Myocyte (in vitro differentiated cells): Measurements from ENCODE around the gene PRKAB1. TPM values are rescaled to one million over a fixed set of nuclear protein-coding genes. Genes with fewer than 3 reads are reported as not detected.
"Not testable (repeated sequence)": the region's sequence is repeated elsewhere in the genome, so short reads cannot be mapped to it uniquely, and the experiment has no call there.

Experiments
- DNase-seq: peaks from one replicate; pipeline ENCODE4 v3.0.0-alpha.2; 2012; ENCODE audit warnings: low read depth
- total RNA-seq: library from RNA; depleted of rRNA; stranded (reverse); fragments of >200 nt; gene quantifications from 2 replicates; pipeline ENCODE4 v1.2.3, GENCODE V29; 2014

The PRKAB1 gene
- total RNA-seq, 1 donor from 2014 or later, result 17.3 TPM

DNA sequence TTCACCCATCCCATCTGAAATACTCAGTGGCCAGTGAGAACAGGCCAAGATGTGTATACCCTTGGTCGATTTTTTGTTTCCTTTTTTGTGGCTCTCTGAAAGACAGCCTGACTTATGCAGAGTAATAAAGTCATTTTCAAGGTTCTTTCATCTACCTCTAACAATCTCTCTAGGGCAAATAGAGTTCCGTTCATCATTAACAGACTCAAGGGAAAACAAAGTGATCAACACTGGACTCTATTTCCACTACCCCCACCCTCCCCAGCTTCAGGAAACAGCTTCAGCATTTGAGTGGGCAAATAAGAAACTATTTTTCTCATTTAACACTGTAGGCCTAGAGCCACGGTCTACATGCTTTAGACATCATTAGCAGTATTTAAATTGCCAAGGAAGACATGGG lies 15.9 kb downstream of the PRKAB1 start:
- DNase-seq, result no peak

DNA sequence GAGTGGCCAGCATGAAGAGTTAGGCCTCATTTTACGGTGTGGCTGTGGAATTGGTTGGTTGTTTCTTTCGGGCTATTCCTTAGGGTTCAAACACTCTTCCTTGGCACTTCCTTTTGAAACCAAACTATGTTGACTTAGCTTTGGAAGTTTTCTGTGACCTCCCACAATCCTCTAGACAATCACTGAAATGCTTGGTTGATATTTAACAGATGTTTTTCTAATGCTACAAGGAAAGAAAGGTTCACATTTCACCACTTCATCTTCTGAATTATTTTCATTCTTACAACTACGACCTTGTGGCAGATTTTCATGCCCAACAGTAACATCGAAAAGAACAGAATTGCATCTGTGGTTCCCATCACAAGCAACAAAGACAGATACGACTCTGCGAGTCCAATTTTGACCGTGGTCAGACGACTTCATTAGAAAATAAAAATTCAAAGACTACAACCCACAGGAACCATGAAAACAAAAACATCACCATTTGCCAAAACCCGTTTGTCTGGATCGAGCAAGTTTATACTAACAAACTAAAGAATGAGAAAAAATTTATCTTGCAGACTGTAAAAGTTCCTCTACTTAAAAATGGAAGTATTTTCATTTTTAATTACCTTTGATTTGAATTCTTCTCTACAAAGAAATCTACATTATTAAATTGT lies 16.9 kb downstream of the PRKAB1 start:
- peak; percentile 46 for DNase-seq

DNA sequence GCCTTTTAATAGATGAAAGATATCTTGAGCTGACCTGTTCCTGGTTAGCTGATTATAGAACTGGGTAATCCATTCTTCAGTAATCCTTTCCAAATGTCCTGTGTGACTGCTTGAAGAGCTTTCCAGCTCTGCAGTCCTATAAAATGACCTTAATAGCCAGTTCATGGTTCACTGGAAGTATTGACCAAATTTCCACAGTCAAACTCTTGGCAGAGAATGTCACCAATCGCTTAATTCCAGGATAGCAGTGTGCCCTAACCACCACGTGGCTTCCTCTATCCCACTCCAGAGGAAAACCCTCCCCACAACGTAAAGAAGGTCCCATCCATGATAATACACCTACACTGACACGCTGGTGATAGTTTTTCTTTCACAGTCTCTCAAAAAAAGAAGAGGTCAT lies 17.4 kb downstream of the PRKAB1 start:
- DNase-seq, result no peak

DNA sequence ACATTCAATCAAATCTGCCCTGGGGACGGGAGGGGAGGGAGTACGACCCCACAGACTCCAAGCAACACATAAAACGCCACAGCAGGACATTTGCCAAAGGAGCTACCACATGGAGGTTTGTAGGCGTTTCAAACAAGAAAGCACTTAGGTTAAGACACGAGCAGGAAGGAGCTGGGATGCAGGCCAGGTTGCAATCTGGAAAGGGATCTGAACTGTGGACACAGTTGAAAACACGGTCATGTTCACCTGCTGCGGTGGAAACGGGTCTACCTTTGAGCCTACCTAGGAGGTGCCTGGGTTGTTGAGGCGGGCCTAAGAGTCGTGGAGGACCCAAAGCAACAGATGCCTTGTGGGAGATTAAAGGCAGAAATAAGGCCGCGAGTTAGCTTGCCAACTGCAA lies 18.4 kb downstream of the PRKAB1 start:
- DNase-seq, result no peak

DNA sequence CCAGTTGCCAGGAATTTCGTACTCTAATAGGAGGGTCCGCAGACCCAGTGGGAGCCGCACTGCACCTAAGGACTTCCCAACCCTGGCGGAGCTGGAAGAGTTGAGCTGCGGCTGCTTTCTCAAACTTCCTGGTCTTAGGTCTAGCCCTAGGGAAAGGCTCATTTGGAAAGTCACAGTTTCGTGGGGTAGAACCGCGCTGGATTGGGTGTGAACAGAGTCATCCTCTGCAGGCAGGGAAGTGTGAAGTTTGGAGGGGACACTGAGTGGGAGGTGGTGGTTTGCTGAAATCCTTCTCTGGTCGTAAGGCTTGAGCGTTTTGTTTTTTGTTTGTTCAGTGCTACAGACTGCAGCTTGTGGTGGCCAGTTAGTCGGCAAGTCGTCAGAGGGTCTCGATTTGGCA lies 18.8 kb downstream of the PRKAB1 start:
- DNase-seq, result no peak

DNA sequence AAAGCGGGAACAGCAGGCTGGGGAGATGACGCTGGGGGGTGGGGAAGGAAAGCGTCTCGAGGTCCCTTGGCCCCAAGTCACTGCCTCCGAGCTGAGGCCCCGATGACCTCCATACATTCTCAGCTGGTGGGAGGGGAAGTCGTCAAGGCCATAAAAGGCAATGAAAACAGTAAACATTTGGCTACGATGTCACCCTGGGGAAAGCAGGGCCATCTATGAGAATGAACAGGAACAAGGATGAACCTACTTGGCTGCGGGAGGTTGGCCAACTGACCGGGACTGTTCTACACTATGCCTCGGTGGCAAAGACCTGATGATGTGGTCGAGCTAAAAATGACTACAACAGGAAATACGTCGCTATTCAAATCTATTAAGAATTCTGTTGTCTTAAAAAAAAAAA lies 19.5 kb downstream of the PRKAB1 start:
- DNase-seq, result no peak

DNA sequence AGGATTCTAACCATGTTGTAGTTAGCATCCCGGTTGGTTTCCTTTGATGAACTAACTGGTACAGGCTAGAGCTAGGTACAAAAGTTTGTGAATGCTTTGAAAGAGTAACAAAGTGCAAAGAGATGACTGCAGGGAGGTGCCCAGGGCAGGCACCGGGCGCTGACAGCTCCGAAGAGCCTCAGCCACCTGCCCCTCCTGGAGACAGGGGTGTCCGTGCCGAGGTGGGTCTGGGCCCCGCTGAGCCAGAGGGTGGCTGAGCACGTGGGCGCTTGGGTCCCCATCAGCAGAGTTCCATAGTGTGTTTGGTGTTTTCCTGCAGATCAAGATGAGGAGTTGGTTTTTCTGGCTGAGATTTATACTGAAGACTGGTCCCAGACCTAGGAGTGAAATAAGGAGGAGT lies 19.9 kb downstream of the PRKAB1 start:
- DNase-seq, result no peak

DNA sequence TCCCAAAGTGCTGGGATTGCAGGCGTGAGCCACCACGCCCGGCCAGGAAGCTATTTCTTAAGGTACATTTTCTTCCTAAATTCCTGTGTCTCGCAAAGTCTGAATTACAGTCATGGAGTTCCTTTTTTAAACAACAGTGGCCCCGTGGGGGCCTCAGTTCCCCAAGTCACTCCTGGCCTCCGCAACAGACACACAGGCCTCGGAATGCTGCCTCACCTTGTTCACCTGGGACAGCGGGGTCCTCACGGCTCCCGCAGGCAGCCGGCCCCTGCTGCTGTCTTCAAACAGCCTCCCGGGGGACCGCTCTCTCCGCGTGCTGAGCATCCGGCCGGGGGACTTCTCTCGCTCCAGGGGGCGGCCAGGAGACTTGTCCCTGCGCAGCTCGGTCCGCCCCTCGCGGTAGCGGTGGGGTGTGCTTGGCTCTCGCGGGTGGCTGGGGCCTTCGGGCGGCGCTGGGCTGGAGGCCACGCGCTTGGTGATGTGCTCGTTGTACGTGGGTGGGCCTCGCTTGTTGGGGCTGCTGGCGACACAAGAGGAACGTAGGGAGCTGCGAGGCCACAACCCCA lies 22.1 kb downstream of the PRKAB1 start:
- no peak for DNase-seq

DNA sequence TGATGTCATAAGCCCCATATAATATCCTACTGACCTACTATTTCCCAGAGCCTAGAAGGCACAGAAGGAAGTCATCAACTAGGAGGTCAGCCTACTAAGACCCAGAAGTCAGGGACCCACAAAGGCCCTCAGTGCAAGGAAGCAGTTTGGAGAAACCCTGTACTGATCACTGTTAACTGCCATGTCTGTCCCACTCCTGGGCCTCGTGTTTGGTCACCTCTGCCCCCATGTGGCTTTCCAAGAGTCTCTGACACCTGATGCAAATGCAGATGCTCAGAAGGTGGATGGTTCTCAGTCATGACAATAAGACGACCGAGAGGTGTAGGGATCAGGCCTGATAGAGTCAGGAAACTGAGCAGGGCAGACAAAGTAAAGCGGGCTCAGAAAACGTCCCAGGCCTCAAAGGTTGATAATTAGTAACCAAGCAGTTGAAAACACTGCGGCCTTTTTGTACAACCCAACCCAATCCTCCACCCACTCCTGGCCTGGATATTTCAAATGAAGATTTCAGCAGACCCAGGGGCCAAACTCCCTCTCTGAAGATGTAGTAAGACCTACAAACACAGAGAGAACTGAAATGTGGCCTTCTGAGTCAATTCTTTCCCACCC lies 23.4 kb downstream of the PRKAB1 start:
- no peak for DNase-seq

DNA sequence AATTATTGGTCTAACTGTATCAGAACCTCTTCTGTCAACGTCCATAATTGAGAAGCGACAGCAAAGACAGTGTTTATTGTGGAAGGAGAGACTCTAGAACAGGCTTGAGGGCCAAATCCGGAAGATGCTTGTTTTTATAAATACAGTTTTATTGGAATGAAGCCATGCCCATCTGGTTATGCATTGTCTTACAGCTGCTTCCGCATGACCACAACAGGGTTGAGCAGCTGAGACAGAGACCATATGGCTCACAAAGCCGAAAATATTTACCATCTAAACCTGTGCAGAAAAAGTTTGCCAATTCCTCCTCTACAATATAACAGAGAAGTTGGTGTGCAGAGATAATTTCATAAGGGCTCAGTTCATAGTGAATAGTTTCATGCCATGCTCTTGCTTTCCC lies 24.5 kb downstream of the PRKAB1 start:
- DNase-seq, result peak; percentile 84

DNA sequence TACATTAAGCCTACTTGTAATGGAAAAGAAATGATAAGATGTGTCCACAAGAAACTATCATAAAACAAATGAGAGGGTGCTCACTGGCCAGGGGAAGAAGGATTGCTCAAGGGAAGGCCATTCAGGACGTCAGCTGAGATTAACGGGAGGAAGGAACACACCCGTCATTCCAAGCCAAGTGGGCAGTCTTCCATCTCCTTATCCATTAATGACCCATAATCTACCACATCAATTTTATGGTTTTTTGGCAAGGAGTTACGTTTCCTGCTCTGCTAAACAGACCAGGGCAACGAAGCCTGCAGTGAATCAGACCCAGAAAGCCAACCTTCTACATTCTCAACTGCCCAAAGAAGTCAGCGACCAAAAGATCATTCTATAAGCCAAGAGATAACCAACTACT lies 25.1 kb downstream of the PRKAB1 start:
- DNase-seq, result peak; percentile 81

DNA sequence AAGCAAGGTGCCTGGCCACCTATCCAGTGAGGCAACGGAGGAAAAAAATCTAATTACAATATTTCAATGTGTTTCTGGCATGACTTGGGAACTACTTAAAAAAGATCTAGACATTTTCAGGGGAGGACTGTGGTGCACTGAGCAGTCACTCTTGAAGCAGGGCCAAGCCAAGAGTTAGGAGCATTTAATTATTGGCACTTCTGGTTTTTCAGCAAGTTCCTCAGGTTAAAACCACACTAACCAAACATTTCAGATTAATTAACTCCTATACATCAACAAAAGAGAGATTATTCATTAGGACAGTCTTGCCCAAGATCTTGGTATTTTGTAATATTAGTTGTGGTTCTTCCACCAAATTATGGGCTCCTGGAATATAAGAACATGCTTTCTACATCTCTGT lies 25.6 kb downstream of the PRKAB1 start:
- DNase-seq, result no peak

DNA sequence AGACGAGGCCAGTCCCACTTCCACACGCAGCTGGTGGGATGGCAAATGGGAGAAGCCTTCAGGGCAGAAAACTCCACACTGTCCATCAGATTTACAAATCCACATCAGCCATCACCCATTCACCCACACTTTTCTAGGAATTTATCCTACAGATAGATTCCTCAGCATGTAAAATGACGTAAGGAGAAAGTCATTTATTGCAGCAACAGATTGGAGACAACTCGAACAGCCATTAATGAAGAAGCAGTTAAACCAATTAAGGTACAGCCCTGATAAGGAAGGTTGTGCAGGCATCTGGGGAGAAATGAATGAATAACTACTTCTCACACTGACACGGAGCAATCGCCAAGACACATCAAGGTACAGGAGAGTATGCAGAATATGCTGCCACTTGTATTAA lies 26.2 kb downstream of the PRKAB1 start:
- DNase-seq, result no peak

DNA sequence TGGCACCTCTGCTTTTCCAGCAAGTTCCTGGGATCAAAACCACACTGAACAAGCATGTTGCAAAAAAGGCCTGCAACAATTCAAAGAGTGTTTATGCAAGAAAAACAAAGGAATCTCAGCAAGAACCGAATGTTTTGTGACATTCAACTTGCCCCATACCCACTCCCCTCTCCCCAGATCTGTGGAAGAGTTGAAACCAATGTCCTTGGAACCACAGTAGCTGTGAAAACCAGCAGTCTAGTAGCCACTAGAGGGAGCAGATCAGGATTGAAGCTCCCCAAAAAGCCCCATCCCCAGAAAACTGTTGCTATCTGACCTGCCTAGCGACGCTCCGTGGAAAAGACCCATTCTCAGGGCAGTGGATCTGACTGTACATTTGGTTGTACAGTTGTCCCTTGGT lies 27.1 kb downstream of the PRKAB1 start:
- DNase-seq, result peak; percentile 26

DNA sequence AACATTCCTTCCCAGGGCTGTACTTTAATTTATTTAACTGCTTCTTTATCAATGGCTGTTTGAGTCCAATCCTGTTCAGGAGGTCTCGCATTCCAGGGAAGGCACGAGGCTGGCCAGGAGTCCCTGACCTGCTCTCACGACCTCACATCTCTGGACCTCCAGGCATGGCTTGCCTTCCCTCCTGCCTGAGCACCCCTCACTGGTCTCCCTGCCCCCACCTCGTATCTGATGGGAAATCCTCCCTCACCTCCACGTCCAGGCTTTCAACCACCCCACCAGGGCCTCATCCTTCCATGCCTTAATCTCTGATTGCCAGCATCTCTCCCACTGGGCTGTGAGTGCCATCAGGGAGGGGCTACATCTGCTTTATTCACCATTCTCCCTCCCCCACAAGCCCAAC lies 29.0 kb downstream of the PRKAB1 start:
- no peak for DNase-seq

DNA sequence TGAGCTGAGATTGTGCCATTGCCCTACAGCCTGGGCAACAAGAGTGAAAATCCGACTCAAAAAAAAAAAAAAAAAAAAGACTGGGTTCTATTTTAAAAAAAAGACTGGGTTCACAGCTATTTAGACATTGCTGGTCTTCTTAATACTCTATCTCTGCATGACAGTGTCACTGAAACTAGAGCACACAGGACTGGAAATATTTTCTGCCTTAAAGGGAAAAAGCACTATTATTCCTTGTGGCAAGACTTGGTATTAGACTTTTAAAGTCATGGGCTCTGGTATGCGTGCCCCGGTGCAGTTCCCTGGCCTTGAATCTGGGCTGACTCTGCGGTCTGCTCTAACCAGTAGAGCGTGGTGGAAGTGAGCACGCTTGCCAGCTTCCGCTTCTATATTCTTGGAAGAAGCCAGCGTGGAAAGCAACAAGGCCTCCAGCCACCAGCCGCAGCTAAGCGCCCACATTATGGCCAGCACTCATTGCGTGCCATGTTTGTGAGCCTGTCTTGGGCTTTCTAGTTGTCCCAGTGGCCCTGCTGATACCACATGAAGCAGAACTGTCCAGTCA lies 31.3 kb downstream of the PRKAB1 start:
- DNase-seq, result no peak

DNA sequence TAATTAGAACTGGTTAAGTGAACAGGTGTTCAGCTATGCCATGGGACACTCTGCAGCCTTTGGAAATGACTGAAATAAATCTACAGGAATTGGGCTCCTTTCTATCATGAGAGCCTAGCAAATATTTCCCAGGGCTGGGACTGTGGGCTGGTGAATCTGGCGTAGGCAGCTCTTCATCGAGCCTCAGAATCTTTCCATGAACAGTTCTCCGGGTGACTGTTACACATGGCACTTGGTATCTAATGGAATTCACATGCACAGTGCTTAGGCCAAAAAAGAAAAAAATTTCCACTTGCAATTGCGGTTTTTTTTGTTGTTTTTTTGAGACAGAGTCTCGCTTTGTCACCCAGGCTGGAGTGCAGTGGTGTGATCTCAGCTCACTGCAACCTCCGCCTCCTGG lies 32.1 kb downstream of the PRKAB1 start:
- DNase-seq, result no peak

DNA sequence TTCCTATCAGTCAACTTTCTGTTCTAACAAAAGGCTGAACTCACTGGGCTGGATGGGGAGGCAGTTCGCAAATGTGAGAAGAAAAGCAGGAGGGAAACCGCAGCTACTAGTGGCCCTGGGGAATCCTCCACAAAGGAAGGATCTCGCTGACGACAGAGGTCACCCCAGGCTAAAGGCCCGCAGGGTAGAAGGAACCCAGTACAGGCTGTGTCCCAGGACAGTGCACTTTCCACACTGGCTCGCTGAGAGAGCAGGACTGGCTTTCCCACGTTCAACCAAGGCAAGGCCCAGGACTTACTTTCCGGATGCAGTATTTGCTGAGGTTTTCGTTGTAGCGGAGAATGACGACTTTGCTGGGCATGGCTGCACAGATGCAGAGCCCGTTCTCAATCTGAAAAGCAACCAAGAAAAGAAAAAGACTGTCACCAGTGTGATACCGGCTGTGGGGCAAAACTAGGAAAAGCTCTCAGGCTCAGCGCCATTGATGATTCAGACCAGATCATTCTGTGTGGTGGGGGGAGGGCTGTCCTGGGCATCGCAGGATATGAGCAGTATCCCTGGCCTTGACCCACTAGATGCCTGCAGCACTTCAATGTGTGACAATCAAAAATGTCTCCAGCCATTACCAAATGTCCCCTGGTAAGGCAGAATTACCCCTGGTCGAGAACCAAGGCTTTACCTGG lies 36.3 kb downstream of the PRKAB1 start:
- peak; percentile 71 for DNase-seq

DNA sequence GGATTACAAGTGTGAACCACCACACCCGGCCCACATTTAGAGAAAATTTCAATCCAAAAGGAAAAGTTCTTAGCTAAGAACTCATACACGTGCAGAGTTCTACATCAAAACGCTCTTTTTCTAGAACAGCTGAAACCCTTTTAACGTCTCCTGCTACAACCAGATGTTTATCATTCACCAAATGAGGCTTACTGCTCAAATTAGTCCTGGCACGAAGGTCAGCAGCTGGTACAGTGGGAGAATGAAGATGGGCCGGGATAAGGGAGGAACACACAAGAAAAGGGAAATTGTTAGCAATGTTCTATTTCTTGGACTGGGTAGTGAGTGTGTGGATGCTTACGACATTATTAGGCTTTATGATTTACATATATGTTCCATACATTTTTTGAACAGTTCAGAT lies 37.2 kb downstream of the PRKAB1 start:
- no peak for DNase-seq

DNA sequence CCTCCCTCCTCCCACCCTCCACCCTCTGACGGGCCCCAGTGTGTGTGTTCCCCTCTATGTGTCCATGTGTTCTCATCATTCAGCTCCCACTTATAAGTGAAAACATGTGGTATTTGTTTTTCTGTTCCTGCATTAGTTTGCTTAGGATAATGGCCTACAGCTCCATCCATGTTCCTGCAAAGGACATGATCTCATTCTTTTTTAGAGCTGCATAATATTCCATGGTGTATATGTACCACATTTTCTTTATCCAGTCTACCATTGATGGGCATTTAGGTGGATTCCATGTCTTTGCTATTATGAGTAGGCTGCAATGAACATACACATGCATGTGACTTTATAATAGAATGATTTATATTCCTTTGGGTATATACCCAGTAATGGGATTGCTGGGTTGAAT lies 38.5 kb downstream of the PRKAB1 start:
- not testable (repeated sequence) for DNase-seq

DNA sequence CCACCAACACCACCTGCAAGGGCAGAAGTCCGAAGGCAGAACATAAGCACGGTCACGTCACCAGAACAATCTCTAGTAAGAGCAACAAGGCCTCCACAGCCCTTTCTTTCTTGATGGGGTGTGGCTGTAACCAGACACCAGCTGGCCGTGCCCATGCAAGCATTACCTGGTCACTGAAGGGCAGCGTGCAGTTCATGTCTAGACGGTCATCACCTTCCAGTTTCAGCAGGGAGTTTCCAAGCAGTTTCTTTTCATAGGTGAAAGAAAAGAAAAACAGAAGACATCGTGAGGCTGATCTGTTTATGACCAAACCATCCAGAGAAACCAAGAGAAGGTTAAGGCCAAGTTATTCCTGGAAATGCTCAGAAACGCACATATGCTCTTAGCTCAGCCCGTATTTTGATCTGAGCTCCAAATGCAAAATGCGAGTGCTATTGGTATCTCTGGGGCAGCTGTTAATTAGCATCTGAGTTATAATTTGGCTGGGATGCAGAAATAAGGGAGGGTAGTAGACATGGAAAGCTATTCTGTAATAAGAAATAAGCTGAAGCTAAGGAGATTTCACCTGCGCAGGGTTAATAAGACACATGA lies 42.5 kb downstream of the PRKAB1 start:
- DNase-seq, result no peak
